BLaER1 treated with 17β-estradiol and CSF1 and Interleukin-3, amounts not matched to agents 10 nM and 100 nM (cell line): ENCODE data around the gene APMAP.

ENCODE experiments used
- H3K27ac ChIP-seq, 11 experiments: shearing (Covaris generic); formaldehyde crosslinking; 2 replicates each; pipeline ENCODE4 v1.8.1; 2022
- H3K27me3 ChIP-seq, 11 experiments: shearing (Covaris generic); formaldehyde crosslinking; 2 replicates each; pipeline ENCODE4 v1.8.1; 2022
- H3K36me3 ChIP-seq, 11 experiments: shearing (Covaris generic); formaldehyde crosslinking; 2 replicates each; pipeline ENCODE4 v1.8.1; 2022
- H3K4me1 ChIP-seq, 10 experiments: shearing (Covaris generic); formaldehyde crosslinking; 2 replicates each; pipeline ENCODE4 v1.8.1; 2022
- H3K4me2 ChIP-seq, 11 experiments: shearing (Covaris generic); formaldehyde crosslinking; 2 replicates each; pipeline ENCODE4 v1.8.1; 2022
- H3K4me3 ChIP-seq, 10 experiments: shearing (Covaris generic); formaldehyde crosslinking; 2 replicates each; pipeline ENCODE4 v1.8.1; 2022
- H3K9ac ChIP-seq, 11 experiments: shearing (Covaris generic); formaldehyde crosslinking; 2 replicates each; pipeline ENCODE4 v1.8.1; 2022
- H3K9me3 ChIP-seq, 11 experiments: shearing (Covaris generic); formaldehyde crosslinking; replicated peaks in 1 of 11; 2 replicates each; pipeline ENCODE4 v1.8.1; 2022
- H4K20me1 ChIP-seq, 11 experiments: shearing (Covaris generic); formaldehyde crosslinking; 2 replicates each; pipeline ENCODE4 v1.8.1; 2022
- Cebpa-rat ChIP-seq, 11 experiments: shearing (Covaris generic); IDR thresholded peaks; 2 replicates each; pipeline ENCODE4 v1.8.1; 2022

APMAP gene

DNA sequence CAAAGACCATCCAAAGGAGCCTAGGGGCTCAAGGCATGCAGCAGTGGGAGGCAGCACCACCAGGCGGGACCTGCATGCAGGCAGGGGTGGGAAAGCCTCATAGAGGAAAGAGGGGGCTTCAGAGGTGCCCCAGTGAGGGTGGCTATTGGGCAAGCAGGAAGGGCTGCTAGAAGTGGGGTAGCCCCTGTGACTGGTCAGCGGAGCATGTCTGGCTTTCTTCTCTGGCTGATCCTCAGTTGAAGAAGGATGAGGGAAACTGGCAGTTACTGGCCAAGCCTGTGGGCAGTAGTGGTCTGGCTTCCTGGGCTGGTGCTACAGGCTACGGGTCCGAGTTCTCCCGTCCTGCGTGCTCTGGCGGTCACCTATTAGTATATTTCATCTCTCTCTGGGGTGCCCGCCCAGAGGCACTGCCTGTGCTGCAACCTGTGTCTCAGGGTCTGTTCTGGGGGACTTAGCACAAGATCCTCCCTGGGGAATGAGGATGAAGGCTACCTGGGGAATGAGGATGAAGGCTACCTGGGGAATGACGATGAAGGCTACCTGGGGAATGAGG, 79.4 kb downstream of the APMAP start:
- no peak overlapping the region for H3K27ac ChIP-seq
- TF ChIP-seq Cebpa-rat (IDR thresholded peaks at IDR 0.05) = no peak
- H3K27me3 ChIP-seq = no peaks in the 10 kb centered on the region
- H3K9ac ChIP-seq = no peak overlapping the region
- peaks cover 0 to 13% (median 5%) of the 10 kb centered on the region in 10 experiments; a peak in 14 of 20 replicates for H3K4me1 ChIP-seq
- peaks cover 5 to 15% (median 13%) of the 10 kb centered on the region in 11 experiments; a peak in 18 of 22 replicates for H3K9me3 ChIP-seq
- H3K4me3 ChIP-seq = no peak overlapping the region
- H3K4me2 ChIP-seq = peak overlapping the region in 1 of 11 experiments; percentile 12; a peak in 2 of 22 replicates
- H3K36me3 ChIP-seq = no peaks in the 10 kb centered on the region
- H4K20me1 ChIP-seq = no peaks in the 10 kb centered on the region; a peak in 1 of 22 replicates
